ENCODE measurements around the gene ITPR1.

DNA sequence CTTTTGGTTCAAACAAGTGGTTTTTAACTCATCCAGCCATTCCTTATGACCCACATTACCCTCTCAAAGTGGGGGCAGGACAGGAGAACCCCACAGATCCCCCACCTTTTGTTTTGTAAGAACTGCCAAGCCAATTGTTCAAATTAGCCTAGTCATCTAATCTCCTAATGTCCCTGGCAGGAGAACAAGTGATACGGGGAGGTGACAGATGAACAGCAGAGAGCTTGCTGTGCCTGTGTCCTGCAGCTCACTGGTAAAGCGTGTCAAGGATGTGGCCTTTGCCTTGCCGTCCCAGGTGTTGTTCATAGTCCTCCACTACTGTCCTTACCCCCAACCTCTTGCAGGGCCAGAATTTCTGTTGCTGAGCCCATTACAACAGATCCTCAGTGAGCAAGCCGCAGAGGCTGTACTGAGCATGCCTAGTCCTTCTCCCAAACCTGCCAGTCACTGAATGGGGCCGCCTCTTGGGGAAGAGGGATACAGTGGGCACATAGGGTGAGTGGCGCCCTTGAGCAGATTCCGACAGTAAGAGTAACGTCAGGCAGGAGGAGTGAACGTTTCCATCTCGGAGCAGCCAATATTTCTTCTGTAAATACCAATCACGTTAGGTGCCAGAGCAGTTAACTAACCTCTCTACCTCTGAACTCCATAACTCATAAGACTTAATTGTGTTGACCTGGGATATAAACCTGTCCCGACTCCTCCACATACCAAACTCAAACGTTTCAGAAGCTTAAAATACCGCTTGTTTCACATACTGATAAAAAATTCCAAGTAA is 87.4 kb downstream of the ITPR1 start:
- TF ChIP-seq ZNF331 (CRISPR knock-in tag; IDR thresholded peaks at IDR 0.05; ENCODE audit: low read depth) (no peak), EZH2 (IDR thresholded peaks at IDR 0.05; ENCODE audit: low read depth, unreplicated experiment) (no peak), EZH2phosphoT487 (IDR thresholded peaks at IDR 0.05; ENCODE audit: unreplicated experiment) (no peak), REST (IDR thresholded peaks at IDR 0.05; ENCODE audit: unreplicated experiment) (no peak), CREB1 (CRISPR knock-in tag; IDR thresholded peaks at IDR 0.05; ENCODE audit: low read depth) (no peak), JUNB (IDR thresholded peaks at IDR 0.05; ENCODE audit: unreplicated experiment) (no peak)
- TF ChIP-seq, protein P1, sequence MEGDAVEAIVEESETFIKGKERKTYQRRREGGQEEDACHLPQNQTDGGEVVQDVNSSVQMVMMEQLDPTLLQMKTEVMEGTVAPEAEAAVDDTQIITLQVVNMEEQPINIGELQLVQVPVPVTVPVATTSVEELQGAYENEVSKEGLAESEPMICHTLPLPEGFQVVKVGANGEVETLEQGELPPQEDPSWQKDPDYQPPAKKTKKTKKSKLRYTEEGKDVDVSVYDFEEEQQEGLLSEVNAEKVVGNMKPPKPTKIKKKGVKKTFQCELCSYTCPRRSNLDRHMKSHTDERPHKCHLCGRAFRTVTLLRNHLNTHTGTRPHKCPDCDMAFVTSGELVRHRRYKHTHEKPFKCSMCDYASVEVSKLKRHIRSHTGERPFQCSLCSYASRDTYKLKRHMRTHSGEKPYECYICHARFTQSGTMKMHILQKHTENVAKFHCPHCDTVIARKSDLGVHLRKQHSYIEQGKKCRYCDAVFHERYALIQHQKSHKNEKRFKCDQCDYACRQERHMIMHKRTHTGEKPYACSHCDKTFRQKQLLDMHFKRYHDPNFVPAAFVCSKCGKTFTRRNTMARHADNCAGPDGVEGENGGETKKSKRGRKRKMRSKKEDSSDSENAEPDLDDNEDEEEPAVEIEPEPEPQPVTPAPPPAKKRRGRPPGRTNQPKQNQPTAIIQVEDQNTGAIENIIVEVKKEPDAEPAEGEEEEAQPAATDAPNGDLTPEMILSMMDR (conservative IDR thresholded peaks at IDR 0.05; ENCODE audit: low read depth in 2 of 2), result peak in 1 of 2 experiments; percentile 34; a peak in 1 of 4 replicates

Data from GM23338 (cell line).